VCaP (cell line): Measurements from ENCODE around the gene PLA2G4E.
A peak's percentile ranks its signal among the peaks of the same experiment; 100 is the strongest.

Source experiments
- H3K27ac ChIP-seq: fragments of 450-650 bp; 2 replicates; pipeline ENCODE4 v1.5.1; 2017
- CTCF ChIP-seq: fragments of 450-650 bp; conservative IDR thresholded peaks from 2 replicates; pipeline ENCODE4 v1.5.1; 2017; ENCODE audit warnings: mild to moderate bottlenecking, moderate library complexity

The PLA2G4E gene

GRCh38 chr15:42065033-42065432 lies 44.2 kb upstream of the PLA2G4E start:
- H3K27ac ChIP-seq = no peak overlapping the region
- TF ChIP-seq CTCF = no peak

GRCh38 chr15:42064271-42064670 lies 43.4 kb upstream of the PLA2G4E start:
- TF ChIP-seq CTCF = no peak
- no peak overlapping the region for H3K27ac ChIP-seq

GRCh38 chr15:42063122-42063848 lies 42.4 kb upstream of the PLA2G4E start:
- no peak overlapping the region for H3K27ac ChIP-seq

GRCh38 chr15:42062284-42062806 lies 41.5 kb upstream of the PLA2G4E start:
- no peak for TF ChIP-seq CTCF
- H3K27ac ChIP-seq = no peak overlapping the region

More at GRCh38 chr15:42063122-42063848, 42.4 kb upstream of the PLA2G4E start:
- TF ChIP-seq CTCF = no peak

GRCh38 chr15:42060797-42061196 lies 40.0 kb upstream of the PLA2G4E start:
- H3K27ac ChIP-seq = no peak overlapping the region
- TF ChIP-seq CTCF = no peak

- H3K27ac ChIP-seq = no peak overlapping the region
- no peak for TF ChIP-seq CTCF
Observed at GRCh38 chr15:42060477-42060763, 39.6 kb upstream of the PLA2G4E start.

GRCh38 chr15:42059661-42060476 lies 39.0 kb upstream of the PLA2G4E start:
- H3K27ac ChIP-seq = no peak overlapping the region
- peak; percentile 90 for TF ChIP-seq CTCF
